Measurements from ENCODE around the gene PARD3B. TPM values are rescaled to one million over a fixed set of nuclear protein-coding genes. Genes with fewer than 3 reads are reported as not detected.

The PARD3B gene
- total RNA-seq, 2 experiments from 2014 or later = 0.23 to 0.53 TPM

- no peaks in the 10 kb centered on the region for H3K27me3 Mint-ChIP-seq
- peaks cover 4% of the 10 kb centered on the region for H3K9me3 Mint-ChIP-seq
- ChIA-PET POLR2A (no interaction called here), CTCF (interaction anchor here (0.7 kb wide), 1 partner anchor 74 kb away, joined by 3 read pairs; no protein-coding TSS in a partner anchor)
- H3K36me3 Mint-ChIP-seq (ENCODE audit: low read depth) = no peaks in the 10 kb centered on the region
- H3K27ac Mint-ChIP-seq = no peak overlapping the region
- H3K4me1 Mint-ChIP-seq = no peaks in the 10 kb centered on the region
- no peak for DNase-seq
- no peak overlapping the region for H3K4me3 Mint-ChIP-seq
Measured at GRCh38 chr2:205337274-205337673, 792.0 kb downstream of the PARD3B start.

DNA sequence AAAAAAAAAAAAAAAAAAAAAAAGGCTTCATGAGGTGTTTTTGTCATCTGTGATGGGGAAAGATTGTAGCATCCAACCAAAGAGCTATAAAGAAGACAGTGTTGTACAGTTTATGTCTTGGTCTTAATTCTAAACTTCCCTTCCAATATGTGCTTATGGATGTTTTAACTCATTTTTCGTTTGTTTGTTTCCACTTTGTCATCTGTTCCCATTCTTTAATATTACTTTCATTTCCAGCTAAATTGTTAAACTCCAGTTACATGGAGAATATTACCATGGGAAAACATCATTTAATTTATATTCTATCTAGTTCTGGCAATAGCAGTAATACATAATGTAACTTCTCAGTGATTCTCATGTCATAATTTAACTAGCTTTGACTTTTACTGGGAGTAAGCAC, 792.9 kb downstream of the PARD3B start:
- CTCF ChIA-PET = interaction anchor here (0.7 kb wide), 1 partner anchor 73 kb away, joined by 3 read pairs; no protein-coding TSS in a partner anchor

DNA sequence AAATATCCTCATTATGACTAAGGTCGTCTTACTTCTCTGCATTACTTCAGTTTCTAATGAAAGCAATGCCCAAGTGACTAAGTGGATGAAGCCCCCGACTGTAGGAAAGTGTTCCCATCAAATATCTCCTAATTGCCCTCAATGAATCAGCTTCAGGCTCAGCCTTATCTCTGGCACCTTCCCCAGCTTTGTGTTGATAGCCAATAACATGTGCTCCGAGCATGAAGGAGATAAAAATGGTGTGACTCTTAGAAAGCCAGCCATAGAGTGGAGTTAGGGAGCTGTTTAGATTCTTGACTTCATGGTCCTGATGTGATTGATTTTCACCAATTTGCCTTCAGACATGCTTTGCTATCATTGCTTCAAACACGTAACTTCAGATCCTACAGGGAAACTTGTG, 797.8 kb downstream of the PARD3B start:
- POLR2A ChIA-PET = no interaction called here
- no peaks in the 10 kb centered on the region for H3K27me3 Mint-ChIP-seq
- CTCF ChIA-PET = no interaction called here
- H3K9me3 Mint-ChIP-seq = no peaks in the 10 kb centered on the region
- no peak overlapping the region for H3K27ac Mint-ChIP-seq
- no peaks in the 10 kb centered on the region for H3K36me3 Mint-ChIP-seq (ENCODE audit: low read depth)
- no peaks in the 10 kb centered on the region for H3K4me1 Mint-ChIP-seq
- no peak overlapping the region for H3K4me3 Mint-ChIP-seq
- DNase-seq = no peak

More for the DNA sequence above, 792.9 kb downstream of the PARD3B start:
- DNase-seq = no peak
- no peak overlapping the region for H3K4me3 Mint-ChIP-seq
- no peak overlapping the region for H3K27ac Mint-ChIP-seq
- POLR2A ChIA-PET = no interaction called here
- no peaks in the 10 kb centered on the region for H3K4me1 Mint-ChIP-seq
- H3K9me3 Mint-ChIP-seq = peaks cover 4% of the 10 kb centered on the region
- H3K27me3 Mint-ChIP-seq = no peaks in the 10 kb centered on the region
- no peaks in the 10 kb centered on the region for H3K36me3 Mint-ChIP-seq (ENCODE audit: low read depth)

DNA sequence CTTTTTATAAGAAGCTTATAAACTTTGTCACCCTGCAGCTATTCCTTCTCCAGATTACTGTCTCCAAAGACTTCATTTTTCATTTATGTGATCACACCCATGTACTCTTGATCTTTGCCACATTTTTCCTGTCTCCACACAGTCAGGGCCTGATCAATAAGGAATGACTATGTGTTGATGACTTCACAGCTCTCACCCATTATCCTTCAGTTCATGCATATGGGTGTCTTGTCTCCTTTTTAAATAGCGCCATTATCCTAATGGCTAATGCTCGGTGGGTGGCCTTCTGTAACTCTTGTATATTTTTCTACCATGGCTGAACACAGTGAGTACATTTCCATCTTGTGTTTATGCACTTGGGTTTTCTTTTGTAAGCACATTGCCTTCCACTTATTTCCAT, 801.4 kb downstream of the PARD3B start:
- Mint-ChIP-seq H3K27me3 (no peaks in the 10 kb centered on the region), H3K36me3 (ENCODE audit: low read depth) (no peaks in the 10 kb centered on the region), H3K27ac (no peak overlapping the region), H3K4me3 (no peak overlapping the region), H3K9me3 (no peaks in the 10 kb centered on the region), H3K4me1 (no peaks in the 10 kb centered on the region)
- POLR2A ChIA-PET = no interaction called here
- DNase-seq = no peak
- CTCF ChIA-PET = no interaction called here

- Mint-ChIP-seq H3K4me3 (no peak overlapping the region), H3K9me3 (no peaks in the 10 kb centered on the region), H3K36me3 (ENCODE audit: low read depth) (no peaks in the 10 kb centered on the region), H3K27me3 (no peaks in the 10 kb centered on the region), H3K27ac (no peak overlapping the region), H3K4me1 (no peaks in the 10 kb centered on the region)
- no peak for DNase-seq
- POLR2A ChIA-PET = no interaction called here
- CTCF ChIA-PET = no interaction called here
Measured at GRCh38 chr2:205347899-205348298, 802.6 kb downstream of the PARD3B start.

DNA sequence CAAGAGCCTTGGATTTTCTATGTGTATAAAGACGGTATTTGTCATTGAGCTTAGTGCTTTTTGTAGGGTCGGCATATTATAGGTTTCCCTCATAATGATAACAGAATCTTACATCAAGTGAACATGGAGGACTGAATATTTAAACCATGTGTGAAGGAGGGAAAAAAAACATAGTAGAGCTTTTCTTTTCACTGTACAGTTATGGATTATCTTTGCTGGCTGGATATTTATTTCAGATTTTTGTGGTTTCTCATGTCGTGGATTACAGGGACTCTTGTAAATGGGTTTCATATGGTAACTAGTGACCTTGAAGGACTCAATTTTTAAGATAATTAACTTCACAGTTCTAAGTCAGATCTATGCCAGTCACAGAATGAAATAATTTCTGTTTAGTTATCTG, 806.8 kb downstream of the PARD3B start:
- no peak overlapping the region for H3K4me3 Mint-ChIP-seq
- H3K36me3 Mint-ChIP-seq (ENCODE audit: low read depth) = no peaks in the 10 kb centered on the region
- no peaks in the 10 kb centered on the region for H3K4me1 Mint-ChIP-seq
- H3K27ac Mint-ChIP-seq = no peak overlapping the region
- no peak for DNase-seq
- ChIA-PET POLR2A (no interaction called here), CTCF (no interaction called here)
- no peaks in the 10 kb centered on the region for H3K9me3 Mint-ChIP-seq
- H3K27me3 Mint-ChIP-seq = no peaks in the 10 kb centered on the region

DNA sequence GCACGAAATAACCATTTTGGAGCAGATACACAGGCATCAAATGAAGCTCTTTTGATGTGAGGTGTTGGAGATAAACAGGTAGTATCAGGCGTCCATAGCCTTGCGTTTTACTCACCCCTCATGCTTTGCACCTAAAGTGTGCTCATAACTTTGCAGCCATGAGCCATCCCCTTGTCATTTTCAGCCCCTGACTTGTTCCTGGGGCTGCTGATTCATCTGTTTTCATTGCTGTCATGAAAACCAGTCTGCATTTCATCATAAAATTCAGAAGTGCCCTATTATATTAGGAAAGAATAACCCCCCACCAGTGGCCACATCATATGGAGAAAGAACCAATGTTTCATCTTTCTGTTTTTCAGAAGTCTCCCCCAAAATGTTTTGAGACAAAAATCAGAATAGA, 807.3 kb downstream of the PARD3B start:
- Mint-ChIP-seq H3K36me3 (ENCODE audit: low read depth) (no peaks in the 10 kb centered on the region), H3K4me1 (no peaks in the 10 kb centered on the region), H3K27me3 (no peaks in the 10 kb centered on the region), H3K27ac (no peak overlapping the region), H3K9me3 (no peaks in the 10 kb centered on the region), H3K4me3 (no peak overlapping the region)
- no peak for DNase-seq
- ChIA-PET POLR2A (no interaction called here), CTCF (no interaction called here)

DNA sequence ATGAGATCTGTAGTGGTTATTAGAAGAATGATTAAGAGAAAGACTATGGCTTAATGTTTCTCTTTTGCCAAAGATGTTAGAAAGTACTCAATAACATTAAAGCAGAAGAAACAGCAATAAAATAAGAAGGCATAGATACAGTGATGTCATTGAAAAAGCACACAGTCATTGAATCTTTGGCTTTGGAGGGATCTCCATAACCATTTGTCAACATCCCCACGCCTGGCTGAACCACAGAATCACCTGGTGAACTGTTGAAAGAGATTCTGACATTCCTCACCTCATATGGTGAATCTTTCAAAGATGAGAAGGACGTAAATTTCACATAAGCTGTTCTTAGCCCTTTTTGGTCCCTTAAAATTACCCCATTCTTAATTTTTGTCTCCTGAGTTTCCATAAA, 812.5 kb downstream of the PARD3B start:
- peaks cover 5% of the 10 kb centered on the region for H3K27me3 Mint-ChIP-seq
- no peak for DNase-seq
- no peak overlapping the region for H3K27ac Mint-ChIP-seq
- no peaks in the 10 kb centered on the region for H3K36me3 Mint-ChIP-seq (ENCODE audit: low read depth)
- ChIA-PET POLR2A (no interaction called here), CTCF (no interaction called here)
- no peaks in the 10 kb centered on the region for H3K9me3 Mint-ChIP-seq
- no peaks in the 10 kb centered on the region for H3K4me1 Mint-ChIP-seq
- no peak overlapping the region for H3K4me3 Mint-ChIP-seq

DNA sequence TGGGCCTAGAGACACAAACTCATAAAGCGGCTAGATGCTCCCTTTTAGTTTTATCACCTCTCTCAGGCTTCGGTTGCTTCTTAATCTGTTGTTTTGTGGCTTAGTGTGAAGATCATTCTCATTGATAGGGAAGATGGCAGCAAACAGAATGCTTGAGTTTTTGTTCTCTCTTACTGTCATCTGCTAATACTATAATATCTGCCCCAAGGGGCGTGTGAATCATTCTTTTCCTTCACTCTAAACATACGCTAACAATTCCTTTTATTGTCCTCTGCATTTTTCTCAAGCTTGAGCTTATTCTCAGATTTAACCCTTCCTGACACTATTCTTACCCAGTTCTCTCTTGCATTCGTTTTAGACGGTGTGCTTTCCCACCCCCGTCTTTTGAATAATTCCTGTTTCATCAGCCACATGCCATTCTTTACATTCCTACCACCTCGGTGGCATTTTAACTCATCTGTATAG, 813.1 kb downstream of the PARD3B start:
- ChIA-PET CTCF (no interaction called here), POLR2A (no interaction called here)
- peaks cover 5% of the 10 kb centered on the region for H3K27me3 Mint-ChIP-seq
- no peaks in the 10 kb centered on the region for H3K4me1 Mint-ChIP-seq
- no peak overlapping the region for H3K27ac Mint-ChIP-seq
- H3K36me3 Mint-ChIP-seq (ENCODE audit: low read depth) = no peaks in the 10 kb centered on the region
- no peak overlapping the region for H3K4me3 Mint-ChIP-seq
- H3K9me3 Mint-ChIP-seq = no peaks in the 10 kb centered on the region
- DNase-seq = no peak

GRCh38 chr2:205361272-205361671, 816.0 kb downstream of the PARD3B start:
- Mint-ChIP-seq H3K36me3 (ENCODE audit: low read depth) (no peaks in the 10 kb centered on the region), H3K27me3 (peaks cover 5% of the 10 kb centered on the region), H3K9me3 (no peaks in the 10 kb centered on the region), H3K4me3 (no peak overlapping the region), H3K27ac (no peak overlapping the region), H3K4me1 (no peaks in the 10 kb centered on the region)
- no peak for DNase-seq
- CTCF ChIA-PET = no interaction called here
- POLR2A ChIA-PET = no interaction called here

DNA sequence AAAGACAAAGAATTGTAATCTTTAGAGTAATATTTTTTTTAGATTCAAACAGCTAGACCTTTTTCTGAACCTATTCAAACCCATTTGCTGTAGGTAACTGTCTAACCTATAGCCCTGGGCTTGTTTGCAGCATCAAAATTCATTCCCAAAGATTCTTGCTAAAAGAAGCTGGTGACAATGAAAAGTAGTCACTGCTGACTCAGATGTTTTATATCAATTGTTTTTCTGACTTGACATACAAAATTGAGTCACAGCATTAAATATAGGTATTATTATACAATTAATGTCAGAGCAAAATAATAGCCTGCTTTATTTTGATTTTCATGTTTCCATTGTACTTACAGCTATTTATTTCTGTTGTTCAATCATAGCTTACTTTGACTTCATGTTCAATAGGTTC, 816.7 kb downstream of the PARD3B start:
- CTCF ChIA-PET = no interaction called here
- POLR2A ChIA-PET = no interaction called here
- Mint-ChIP-seq H3K36me3 (ENCODE audit: low read depth) (no peaks in the 10 kb centered on the region), H3K4me3 (no peak overlapping the region), H3K27ac (no peak overlapping the region), H3K27me3 (peaks cover 5% of the 10 kb centered on the region), H3K4me1 (no peaks in the 10 kb centered on the region), H3K9me3 (no peaks in the 10 kb centered on the region)
- no peak for DNase-seq

GRCh38 chr2:205364261-205364660, 819.0 kb downstream of the PARD3B start:
- no peaks in the 10 kb centered on the region for H3K36me3 Mint-ChIP-seq (ENCODE audit: low read depth)
- peaks cover 2% of the 10 kb centered on the region for H3K27me3 Mint-ChIP-seq
- H3K4me3 Mint-ChIP-seq = no peak overlapping the region
- no peak overlapping the region for H3K27ac Mint-ChIP-seq
- H3K4me1 Mint-ChIP-seq = no peaks in the 10 kb centered on the region
- no peak for DNase-seq
- H3K9me3 Mint-ChIP-seq = no peaks in the 10 kb centered on the region
- ChIA-PET CTCF (interaction anchor here (0.7 kb wide), 1 partner anchor 924 kb away, joined by 3 read pairs; no protein-coding TSS in a partner anchor), POLR2A (no interaction called here)

DNA sequence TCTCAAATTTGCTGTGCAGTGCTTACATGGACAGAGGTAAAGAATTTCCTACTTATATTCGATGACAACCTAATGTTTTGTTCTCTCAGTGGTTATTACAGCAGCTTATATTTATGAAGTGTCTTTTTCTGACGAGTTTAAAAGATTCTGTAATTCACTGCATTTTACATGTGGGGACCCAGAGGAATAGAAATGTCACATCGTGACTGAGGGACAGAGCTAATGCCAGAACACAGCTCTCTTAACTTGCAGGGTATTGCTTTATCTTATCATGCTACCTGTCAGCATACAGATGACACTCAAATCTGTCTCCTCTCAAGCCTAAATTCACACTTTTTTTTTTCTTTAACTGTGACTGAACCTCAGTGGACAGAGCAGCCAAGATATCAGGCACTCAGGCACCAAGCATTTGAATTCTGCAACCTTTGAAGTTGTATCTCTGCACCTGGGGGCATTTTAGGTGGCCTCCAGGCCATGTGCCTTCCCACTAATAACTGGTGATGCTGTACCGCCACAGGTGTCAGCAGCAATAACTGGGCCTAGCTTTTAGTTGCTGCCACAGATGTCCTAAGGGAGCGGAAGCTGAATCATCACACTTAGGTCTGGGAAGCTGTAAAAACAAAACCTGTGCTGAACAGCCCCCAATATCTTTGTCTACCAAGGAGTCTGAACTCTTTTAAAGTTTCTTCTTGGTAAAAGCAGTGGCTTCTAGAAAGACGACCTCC, 821.2 kb downstream of the PARD3B start:
- Mint-ChIP-seq H3K36me3 (ENCODE audit: low read depth) (no peaks in the 10 kb centered on the region), H3K27me3 (no peaks in the 10 kb centered on the region), H3K27ac (no peak overlapping the region), H3K4me3 (no peak overlapping the region), H3K9me3 (no peaks in the 10 kb centered on the region), H3K4me1 (no peaks in the 10 kb centered on the region)
- DNase-seq = no peak
- ChIA-PET POLR2A (no interaction called here), CTCF (no interaction called here)

DNA sequence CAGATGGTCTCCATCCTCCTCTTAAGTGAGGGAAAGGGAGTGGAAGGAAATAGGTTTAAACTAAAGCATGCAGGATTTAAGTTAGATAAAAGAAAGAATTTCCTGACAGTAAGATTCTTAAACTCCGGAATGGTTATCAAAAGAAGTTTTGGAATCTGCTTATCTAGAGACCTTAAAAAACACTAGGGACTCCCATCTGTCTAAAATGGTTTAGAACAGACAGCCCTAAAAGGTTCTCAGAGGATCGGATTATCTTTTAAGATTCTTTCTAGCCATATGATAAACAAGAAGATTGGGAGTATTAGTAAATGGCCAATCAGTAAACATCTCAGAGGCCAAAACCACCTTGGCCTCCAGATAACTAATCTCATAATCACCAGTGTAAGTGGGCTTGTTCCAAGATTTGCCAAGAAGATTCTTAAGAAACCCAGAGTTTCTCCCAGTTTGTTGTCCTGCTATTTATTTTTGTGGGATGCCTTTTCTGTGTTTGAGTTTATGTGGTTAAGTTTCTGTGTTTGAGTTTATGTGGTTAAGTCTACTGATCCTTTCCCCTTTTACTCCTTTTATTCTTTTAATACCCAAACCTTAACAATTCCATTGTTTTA, 822.2 kb downstream of the PARD3B start:
- ChIA-PET POLR2A (no interaction called here), CTCF (no interaction called here)
- no peak overlapping the region for H3K4me3 Mint-ChIP-seq
- no peaks in the 10 kb centered on the region for H3K9me3 Mint-ChIP-seq
- H3K27ac Mint-ChIP-seq = no peak overlapping the region
- no peak for DNase-seq
- H3K27me3 Mint-ChIP-seq = no peaks in the 10 kb centered on the region
- no peaks in the 10 kb centered on the region for H3K36me3 Mint-ChIP-seq (ENCODE audit: low read depth)
- H3K4me1 Mint-ChIP-seq = peaks cover 2% of the 10 kb centered on the region
